ENCODE measurements around the gene MRNIP. TPM values are rescaled to one million over a fixed set of nuclear protein-coding genes. Genes with fewer than 3 reads are reported as not detected.

MRNIP gene
- total and polyA plus RNA-seq, 2 of the 4 experiments (the other 2 are of a cell fraction), result 6.6 to 24.7 TPM

GRCh38 chr5:179893076-179893957 lies 34.7 kb upstream of the MRNIP start:
- Histone ChIP-seq H2AK9ac (replicated peaks; ENCODE audit: low read depth, low read length, poor library complexity) (peak overlapping the region; percentile 55), H3K27ac (ENCODE audit: insufficient read depth, low read length) (no peak overlapping the region), H4K20me1 (ENCODE audit: insufficient read depth, low read length) (no peaks in the 10 kb centered on the region), H2AFZ (replicated peaks; ENCODE audit: low read length, poor library complexity) (no peak overlapping the region), H3K4ac (ENCODE audit: low read depth, low read length) (no peak overlapping the region), H3K4me1 (ENCODE audit: control insufficient read depth, insufficient read depth, low read length) (no peaks in the 10 kb centered on the region), H3K4me2 (ENCODE audit: low read depth, low read length) (no peak overlapping the region), H4K8ac (ENCODE audit: low read depth in 2 of 2, low read length in 2 of 2) (no peak overlapping the region), H3K18ac (ENCODE audit: low read depth, low read length) (no peak overlapping the region), H4K91ac (ENCODE audit: insufficient read depth, low read depth, low read length) (no peak overlapping the region), H3K9me1 (ENCODE audit: insufficient read depth, low read length) (no peaks in the 10 kb centered on the region), H3K9ac (ENCODE audit: low read depth, low read length) (no peak overlapping the region), H2BK5ac (ENCODE audit: low read depth, low read length, poor library complexity, severe bottlenecking) (no peak overlapping the region), H2BK15ac (ENCODE audit: low read depth, low read length) (no peak overlapping the region), H3K9me3 (ENCODE audit: control insufficient read depth, insufficient read depth, low read length) (no peaks in the 10 kb centered on the region), H2BK20ac (ENCODE audit: low read depth, low read length) (no peak overlapping the region), H3K27me3 (ENCODE audit: control insufficient read depth, insufficient read depth, low read length) (no peaks in the 10 kb centered on the region), H3K79me1 (ENCODE audit: low read depth in 1 of 2, low read length in 2 of 2) (peaks cover 2 to 5% of the 10 kb centered on the region in 2 experiments; a peak in 1 of 4 replicates), H3K36me3 (ENCODE audit: control insufficient read depth, insufficient read depth, low read length) (peaks cover 81% of the 10 kb centered on the region), H2BK120ac (ENCODE audit: low read depth, low read length) (no peak overlapping the region), H3K23ac (ENCODE audit: low read depth, low read length) (no peak overlapping the region), H3K14ac (replicated peaks; ENCODE audit: low read depth, low read length) (no peak overlapping the region), H2AK5ac (ENCODE audit: low read depth, low read length) (no peak overlapping the region), H4K5ac (ENCODE audit: low read depth, low read length) (no peak overlapping the region), H3K4me3 (ENCODE audit: insufficient read depth, low read depth, low read length) (no peak overlapping the region), H3K56ac (ENCODE audit: extremely low read depth, insufficient read depth, low read length) (no peak overlapping the region)
- TF ChIP-seq ELK1 (IDR thresholded peaks at IDR 0.05; ENCODE audit: borderline replicate concordance, low read depth, low read length), result no peak
- no peak for TF ChIP-seq FOS (IDR thresholded peaks at IDR 0.05; ENCODE audit: low read depth, low read length)
- no peak for TF ChIP-seq MAFK (IDR thresholded peaks at IDR 0.05; ENCODE audit: low read depth, low read length)
- TF ChIP-seq MXI1 (IDR thresholded peaks at IDR 0.05; ENCODE audit: borderline replicate concordance, low read depth, low read length), result no peak
- TF ChIP-seq NFE2L2 (IDR thresholded peaks at IDR 0.05; ENCODE audit: low read depth, low read length), result no peak
- TF ChIP-seq, protein P1, sequence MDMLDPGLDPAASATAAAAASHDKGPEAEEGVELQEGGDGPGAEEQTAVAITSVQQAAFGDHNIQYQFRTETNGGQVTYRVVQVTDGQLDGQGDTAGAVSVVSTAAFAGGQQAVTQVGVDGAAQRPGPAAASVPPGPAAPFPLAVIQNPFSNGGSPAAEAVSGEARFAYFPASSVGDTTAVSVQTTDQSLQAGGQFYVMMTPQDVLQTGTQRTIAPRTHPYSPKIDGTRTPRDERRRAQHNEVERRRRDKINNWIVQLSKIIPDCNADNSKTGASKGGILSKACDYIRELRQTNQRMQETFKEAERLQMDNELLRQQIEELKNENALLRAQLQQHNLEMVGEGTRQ (IDR thresholded peaks at IDR 0.05; ENCODE audit: low read depth, low read length), result no peak
- TF ChIP-seq BHLHE40 (IDR thresholded peaks at IDR 0.05; ENCODE audit: low read depth, low read length), result no peak
- no peak for TF ChIP-seq CTCF (conservative IDR thresholded peaks at IDR 0.05; ENCODE audit: low read depth, low read length)
- no peak for TF ChIP-seq MAZ (IDR thresholded peaks at IDR 0.05; ENCODE audit: borderline replicate concordance, low read depth, low read length)
- no peak for TF ChIP-seq RAD21 (IDR thresholded peaks at IDR 0.05; ENCODE audit: low read length)
- no peak for TF ChIP-seq RCOR1 (IDR thresholded peaks at IDR 0.05; ENCODE audit: insufficient replicate concordance, low read length)
- TF ChIP-seq CHD1 (IDR thresholded peaks at IDR 0.05; ENCODE audit: low read depth, low read length), result no peak
- no peak for TF ChIP-seq SMC3 (IDR thresholded peaks at IDR 0.05; ENCODE audit: low read depth, low read length)
- in situ Hi-C loops (cut with MboI; ENCODE audit: low sequenced_read_pairs), result no loop called here
- 97% methylated on average over 16 of the region's 31 CpGs; no CpG with 5 or more reads in 1 of the 2 experiments for WGBS, 2 experiments (ENCODE audit: extremely low coverage in 2 of 2, insufficient read length in 1 of 2)
- DNase-seq (no peak), ATAC-seq (ENCODE audit: low read depth) (no peak)
- dilution Hi-C loops (cut with HindIII; ENCODE audit: low sequenced_read_pairs, unreplicated experiment), result no loop called here
- BruUV-seq (replicated peaks), result no TSS peak
- ChIA-PET POLR2A (ENCODE audit: unreplicated experiment) (no interaction called here), CTCF (no interaction called here)
- intact Hi-C loops (cut with micrococcal nuclease), result no loop called here

Data from IMR-90 (cell line).